AG09309 (cell line): ENCODE results near the gene SPRR5.

ENCODE experiments used
- DNase-seq: peaks from one replicate; pipeline ENCODE4 v3.0.0-alpha.2; 2010; ENCODE audit warnings: low read depth
- H3K4me3 ChIP-seq: 2 replicates; pipeline ENCODE4 v1.5.1; 2011; ENCODE audit warnings: mild to moderate bottlenecking, low read depth, low read length, moderate library complexity; ENCODE audit not compliant: control insufficient read depth
- CTCF ChIP-seq: IDR thresholded peaks from 2 replicates; pipeline ENCODE4 v1.5.1; 2011; ENCODE audit warnings: mild to moderate bottlenecking, low read depth, low read length, inconsistent platforms; ENCODE audit not compliant: insufficient read depth, control insufficient read depth; ENCODE audit errors: missing control alignments

SPRR5 gene

GRCh38 chr1:152957561-152957960 lies 10.6 kb downstream of the SPRR5 start:
- H3K4me3 ChIP-seq, result no peak overlapping the region
- TF ChIP-seq CTCF, result no peak
- no peak for DNase-seq

- TF ChIP-seq CTCF, result no peak
- DNase-seq, result no peak
- H3K4me3 ChIP-seq, result no peak overlapping the region
These were observed 12.3 kb downstream of the SPRR5 start for GRCh38 chr1:152959273-152959672.

- no peak overlapping the region for H3K4me3 ChIP-seq
- DNase-seq, result no peak
- TF ChIP-seq CTCF, result no peak
These were observed 12.9 kb downstream of the SPRR5 start for GRCh38 chr1:152959801-152960451.

GRCh38 chr1:152960452-152961044 lies 13.5 kb downstream of the SPRR5 start:
- no peak overlapping the region for H3K4me3 ChIP-seq
- TF ChIP-seq CTCF, result no peak
- DNase-seq, result no peak

GRCh38 chr1:152961226-152961891 lies 14.4 kb downstream of the SPRR5 start:
- DNase-seq, result no peak
- no peak overlapping the region for H3K4me3 ChIP-seq
- no peak for TF ChIP-seq CTCF

GRCh38 chr1:152962876-152963415 lies 15.9 kb downstream of the SPRR5 start:
- no peak for TF ChIP-seq CTCF
- H3K4me3 ChIP-seq, result no peak overlapping the region
- DNase-seq, result no peak
